SK-N-SH (cell line): ENCODE data around the gene ZNF764. TPM values are rescaled to one million over a fixed set of nuclear protein-coding genes. Genes with fewer than 3 reads are reported as not detected.
A peak's percentile ranks its signal among the peaks of the same experiment; 100 is the strongest.

Source experiments
- CTCF ChIA-PET: fragments of 300-600, 350-600 bp; formaldehyde crosslinking; extraction: SDS; loops from one replicate; lab custom pipeline; 2021; lab: Yijun Ruan, JAX
- POLR2A ChIA-PET: fragments of 350-600 bp; sonication (Branson Sonifier 250); formaldehyde crosslinking; extraction: SDS; loops from one replicate; lab custom pipeline; 2020; ENCODE audit warnings: antibody characterized with exemption, inconsistent platforms; lab: Yijun Ruan, JAX
- DNase-seq: peaks from one replicate; pipeline ENCODE4 v3.0.0; 2012
- H2AFZ ChIP-seq: fragments of 200-600 bp; sonication (generic); 2 replicates; pipeline ENCODE4 v1.8.1; 2016; ENCODE audit warnings: antibody characterized with exemption, mild to moderate bottlenecking, low read depth
- H3F3A ChIP-seq: fragments of 200-600 bp; sonication (generic); replicated peaks from 2 replicates; pipeline ENCODE3; 2016; ENCODE audit warnings: antibody characterized with exemption, mild to moderate bottlenecking; ENCODE audit not compliant: insufficient read depth
- H3K27ac ChIP-seq, 2 experiments: fragments of 200-500 bp in 1 of 2; fragments of 200-600 bp in 1 of 2; sonication (Bioruptor generic) in 1 of 2; sonication (generic), shearing (Covaris generic) in 1 of 2; 2 replicates each; pipeline versions ENCODE4 v1.5.1 to v1.6.1; 2014 to 2016; ENCODE audit warnings: low read depth in 2 of 2, inconsistent platforms in 1 of 2, low read length in 1 of 2, mild to moderate bottlenecking in 1 of 2, mixed read lengths in 1 of 2
- H3K27me3 ChIP-seq: fragments of 200-600 bp; sonication (generic), shearing (Covaris generic); 2 replicates; pipeline ENCODE4 v1.6.1; 2016; ENCODE audit warnings: mixed run types; ENCODE audit not compliant: insufficient read depth
- H3K36me3 ChIP-seq, 2 experiments: fragments of 200-500 bp in 1 of 2; fragments of 200-600 bp in 1 of 2; sonication (Bioruptor generic) in 1 of 2; sonication (generic) in 1 of 2; replicated peaks in 1 of 2; 2 replicates each; pipeline versions ENCODE3 to v1.5.1; 2014 to 2016; ENCODE audit warnings: low read length in 1 of 2, mild to moderate bottlenecking in 1 of 2; ENCODE audit not compliant: insufficient read depth in 2 of 2, control insufficient read depth in 1 of 2
- H3K4me1 ChIP-seq, 2 experiments: fragments of 200-500 bp in 1 of 2; fragments of 200-600 bp in 1 of 2; sonication (Bioruptor generic) in 1 of 2; sonication (generic), shearing (Covaris generic) in 1 of 2; 2 replicates each; pipeline versions ENCODE4 v1.5.1 to v1.6.1; 2014 to 2016; ENCODE audit warnings: low read depth in 1 of 2, low read length in 1 of 2, mixed run types in 1 of 2; ENCODE audit not compliant: insufficient read depth in 2 of 2, control insufficient read depth in 1 of 2
- H3K4me2 ChIP-seq: fragments of 200-600 bp; sonication (generic), shearing (Covaris generic); 2 replicates; pipeline ENCODE4 v1.6.1; 2017; ENCODE audit warnings: mixed run types
- H3K4me3 ChIP-seq, 2 experiments: fragments of 200-500 bp in 1 of 2; fragments of 200-600 bp in 1 of 2; sonication (Bioruptor generic) in 1 of 2; sonication (generic), shearing (Covaris generic) in 1 of 2; 2 replicates each; pipeline versions ENCODE4 v1.5.1 to v1.8.1; 2014 to 2016; ENCODE audit warnings: low read depth in 2 of 2, inconsistent platforms in 1 of 2, low read length in 1 of 2, mild to moderate bottlenecking in 1 of 2, mixed read lengths in 1 of 2, moderate library complexity in 1 of 2
- H3K79me2 ChIP-seq: fragments of 200-600 bp; sonication (generic); 2 replicates; pipeline ENCODE4 v1.8.1; 2017; ENCODE audit warnings: mild to moderate bottlenecking; ENCODE audit not compliant: insufficient read depth
- H3K9ac ChIP-seq: fragments of 200-600 bp; sonication (generic); 2 replicates; pipeline ENCODE4 v1.6.1; 2017; ENCODE audit warnings: mixed run types
- H3K9me2 ChIP-seq: fragments of 200-600 bp; sonication (generic); 2 replicates; pipeline ENCODE4 v1.6.1; 2017; ENCODE audit warnings: mixed run types
- H3K9me3 ChIP-seq: fragments of 200-600 bp; sonication (generic); 2 replicates; pipeline ENCODE4 v1.6.1; 2017; ENCODE audit warnings: mixed run types, mild to moderate bottlenecking, moderate library complexity
- H4K20me1 ChIP-seq: fragments of 200-600 bp; sonication (generic); 2 replicates; pipeline ENCODE4 v1.6.1; 2017; ENCODE audit warnings: mild to moderate bottlenecking, mixed run types; ENCODE audit not compliant: insufficient read depth
- EZH2phosphoT487 ChIP-seq: fragments of 200-600 bp; sonication (generic); IDR thresholded peaks from 2 replicates; pipeline ENCODE4 v1.6.1; 2017; ENCODE audit warnings: low read depth, mixed run types, mild to moderate bottlenecking, antibody characterized with exemption, moderate library complexity, borderline replicate concordance
- FOSL2 ChIP-seq: IDR thresholded peaks from 2 replicates; pipeline ENCODE4 v1.4.0; 2012; ENCODE audit warnings: low read depth, mild to moderate bottlenecking, moderate library complexity, borderline replicate concordance
- FOXJ3 ChIP-seq: sonication (generic); formaldehyde crosslinking; IDR thresholded peaks from 2 replicates; pipeline ENCODE4 v1.5.1; 2020; ENCODE audit warnings: mild to moderate bottlenecking, missing genetic modification reagents
- FOXM1 ChIP-seq: IDR thresholded peaks from 2 replicates; pipeline ENCODE4 v1.4.0; 2012; ENCODE audit warnings: low read depth, mild to moderate bottlenecking
- GATA2 ChIP-seq: sonication (generic); formaldehyde crosslinking; IDR thresholded peaks from 2 replicates; pipeline ENCODE4 v1.5.0; 2020; ENCODE audit warnings: mild to moderate bottlenecking, missing genetic modification reagents
- MXI1 ChIP-seq: IDR thresholded peaks from 2 replicates; pipeline ENCODE4 v1.6.1; 2012; ENCODE audit warnings: mild to moderate bottlenecking, low read depth, low read length, improper control_type of control experiment
- NFIC ChIP-seq: IDR thresholded peaks from 2 replicates; pipeline ENCODE4 v1.4.0; 2012; ENCODE audit warnings: borderline replicate concordance
- RFX5 ChIP-seq: IDR thresholded peaks from 2 replicates; pipeline ENCODE4 v1.6.1; 2012; ENCODE audit warnings: mild to moderate bottlenecking, improper control_type of control experiment, low read length
- TEAD4 ChIP-seq: IDR thresholded peaks from 2 replicates; pipeline ENCODE4 v1.4.0; 2012; ENCODE audit warnings: mild to moderate bottlenecking, borderline replicate concordance; ENCODE audit not compliant: insufficient read depth
- YY1 ChIP-seq: IDR thresholded peaks from 2 replicates; pipeline ENCODE4 v1.4.0; 2012; ENCODE audit warnings: low read depth, mild to moderate bottlenecking
- WGBS: methylation state at CpG from one replicate; pipeline ENCODE4 v1.1.6; 2017; ENCODE audit warnings: low lambda C conversion rate; 5-methylcytosine and 5-hydroxymethylcytosine counted together
- polyA plus RNA-seq, 3 experiments: library from polyadenylated mRNA; depleted of rRNA; stranded (reverse); fragments of >200 nt; gene quantifications; 2 replicates each; pipeline ENCODE4 v1.2.3, GENCODE V29; 2012
- TF ChIP-seq, protein P1 (sequence below): fragments of 150-350 bp; IDR thresholded peaks from 2 replicates; pipeline ENCODE4 v1.6.1; 2017; ENCODE audit warnings: antibody characterized with exemption, low read length, low read depth, borderline replicate concordance
- TF ChIP-seq, protein P2 (sequence below): IDR thresholded peaks from 2 replicates; pipeline ENCODE4; 2012

The ZNF764 gene
- polyA plus RNA-seq, 1 of the 3 experiments (the other 2 are of a cell fraction): 2.8 TPM

DNA sequence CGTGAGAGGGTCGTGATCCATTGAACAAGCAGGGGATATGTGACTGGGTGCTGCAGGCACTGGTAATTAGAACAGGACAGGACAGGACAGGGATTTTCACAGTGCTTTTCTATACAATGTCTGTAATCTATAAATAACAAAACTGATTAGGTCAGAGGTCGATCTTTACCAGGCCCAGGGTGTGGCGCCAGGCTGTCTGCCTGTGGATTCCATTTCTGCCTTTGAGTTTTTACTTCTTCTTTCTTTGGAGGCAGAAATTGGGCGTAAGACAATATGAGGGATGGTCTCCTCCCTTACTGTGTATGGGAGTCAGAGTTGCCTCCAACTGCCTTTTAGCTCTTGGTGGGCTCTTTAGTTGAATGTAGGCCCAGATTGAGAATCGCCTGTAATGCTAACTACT lies 1.5 kb upstream of the ZNF764 start:
- CTCF ChIA-PET: interaction anchor here (0.6 kb wide), 1 partner anchor 22 kb away, joined by 3 read pairs; no protein-coding TSS in a partner anchor
- TF ChIP-seq RFX5 (no peak), TEAD4 (no peak), YY1 (no peak), NFIC (no peak), FOSL2 (no peak), FOXJ3 (CRISPR knock-in tag) (no peak), MXI1 (no peak)
- TF ChIP-seq, protein P1, sequence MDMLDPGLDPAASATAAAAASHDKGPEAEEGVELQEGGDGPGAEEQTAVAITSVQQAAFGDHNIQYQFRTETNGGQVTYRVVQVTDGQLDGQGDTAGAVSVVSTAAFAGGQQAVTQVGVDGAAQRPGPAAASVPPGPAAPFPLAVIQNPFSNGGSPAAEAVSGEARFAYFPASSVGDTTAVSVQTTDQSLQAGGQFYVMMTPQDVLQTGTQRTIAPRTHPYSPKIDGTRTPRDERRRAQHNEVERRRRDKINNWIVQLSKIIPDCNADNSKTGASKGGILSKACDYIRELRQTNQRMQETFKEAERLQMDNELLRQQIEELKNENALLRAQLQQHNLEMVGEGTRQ: no peak
- peaks cover 0 to 6% of the 10 kb centered on the region in 2 experiments; a peak in 1 of 4 replicates for H3K4me1 ChIP-seq
- no peak overlapping the region for H3K27ac ChIP-seq
- WGBS: 97% methylated on average over 6 of the region's 6 CpGs
- peaks cover 26% of the 10 kb centered on the region for H3K79me2 ChIP-seq
- peaks cover 0 to 10% of the 10 kb centered on the region in 2 experiments for H3K36me3 ChIP-seq
- H3F3A ChIP-seq: peaks cover 7% of the 10 kb centered on the region
- H3K9me3 ChIP-seq: no peaks in the 10 kb centered on the region
- no peak overlapping the region for H3K4me3 ChIP-seq
- H3K9ac ChIP-seq: no peak overlapping the region
- DNase-seq: no peak
- H4K20me1 ChIP-seq: no peaks in the 10 kb centered on the region
- H3K27me3 ChIP-seq: no peaks in the 10 kb centered on the region
- peak overlapping the region; percentile 70; the same call in 1 of the 2 replicates for H2AFZ ChIP-seq
- H3K4me2 ChIP-seq: no peak overlapping the region
- H3K9me2 ChIP-seq: no peaks in the 10 kb centered on the region
- POLR2A ChIA-PET: no interaction called here

DNA sequence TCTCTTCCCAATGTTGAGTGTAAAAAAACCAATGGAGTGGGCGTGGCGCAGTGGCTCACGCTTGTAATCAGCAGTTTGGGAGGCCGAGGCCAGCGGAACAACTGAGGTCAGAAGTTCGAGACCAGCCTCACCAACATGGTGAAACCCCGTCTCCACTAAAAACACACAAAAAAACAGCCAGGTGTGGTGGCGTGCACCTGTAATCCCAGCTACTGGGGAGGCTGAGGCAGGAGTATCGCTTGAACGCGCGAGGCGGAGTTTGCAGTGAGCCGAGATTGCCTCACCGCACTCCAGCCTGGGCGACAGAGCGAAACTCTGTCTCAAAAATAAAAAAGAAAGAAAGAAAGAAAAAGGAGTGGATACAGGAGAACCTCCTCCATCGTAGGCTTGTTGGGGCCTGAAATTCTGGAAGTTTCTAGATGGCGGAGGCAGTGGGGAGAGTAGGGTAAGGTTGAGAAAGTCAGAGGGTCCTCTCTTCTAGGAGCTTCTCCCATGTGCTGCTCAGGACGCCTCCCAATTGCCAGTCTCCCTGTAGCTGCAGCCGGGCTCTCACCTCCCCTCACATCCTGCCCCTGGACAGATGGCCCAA lies 709 bp upstream of the ZNF764 start:
- CTCF ChIA-PET: interaction anchor here (0.6 to 2.1 kb wide), 6 partner anchors 12 to 52 kb away, joined by 3 to 19 read pairs (median 3); partner anchors contain the start of gene ZNF688
- WGBS: 89% methylated on average over 21 of the region's 21 CpGs
- peak overlapping the region; percentile 40; the same call in 1 of the 2 replicates for H3K9ac ChIP-seq
- no peak for DNase-seq
- TF ChIP-seq EZH2phosphoT487 (no peak), FOXM1 (no peak), GATA2 (CRISPR knock-in tag) (no peak)
- TF ChIP-seq, protein P2, sequence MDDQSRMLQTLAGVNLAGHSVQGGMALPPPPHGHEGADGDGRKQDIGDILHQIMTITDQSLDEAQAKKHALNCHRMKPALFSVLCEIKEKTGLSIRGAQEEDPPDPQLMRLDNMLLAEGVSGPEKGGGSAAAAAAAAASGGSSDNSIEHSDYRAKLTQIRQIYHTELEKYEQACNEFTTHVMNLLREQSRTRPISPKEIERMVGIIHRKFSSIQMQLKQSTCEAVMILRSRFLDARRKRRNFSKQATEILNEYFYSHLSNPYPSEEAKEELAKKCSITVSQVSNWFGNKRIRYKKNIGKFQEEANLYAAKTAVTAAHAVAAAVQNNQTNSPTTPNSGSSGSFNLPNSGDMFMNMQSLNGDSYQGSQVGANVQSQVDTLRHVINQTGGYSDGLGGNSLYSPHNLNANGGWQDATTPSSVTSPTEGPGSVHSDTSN: no peak
- H3F3A ChIP-seq: peaks cover 7% of the 10 kb centered on the region
- POLR2A ChIA-PET: interaction anchor here (0.9 to 3.8 kb wide), 9 partner anchors 9 to 100 kb away, joined by 3 to 47 read pairs (median 4); partner anchors contain the start of genes ZNF688, ZNF689 and ZNF747
- peak overlapping the region; percentile 30 to 75; a peak in 3 of 4 replicates for H3K4me3 ChIP-seq
- no peaks in the 10 kb centered on the region for H3K9me2 ChIP-seq
- peaks cover 0 to 6% of the 10 kb centered on the region in 2 experiments; a peak in 1 of 4 replicates for H3K4me1 ChIP-seq
- H3K79me2 ChIP-seq: peaks cover 26% of the 10 kb centered on the region
- no peaks in the 10 kb centered on the region for H3K9me3 ChIP-seq
- peaks cover 0 to 14% of the 10 kb centered on the region in 2 experiments for H3K36me3 ChIP-seq
- peak overlapping the region; percentile 72 to 88 for H3K27ac ChIP-seq
- H3K4me2 ChIP-seq: no peak overlapping the region
- peak overlapping the region; percentile 83 for H2AFZ ChIP-seq
- no peaks in the 10 kb centered on the region for H3K27me3 ChIP-seq
- no peaks in the 10 kb centered on the region for H4K20me1 ChIP-seq
